ENCODE measurements around the gene NOC2L.

The NOC2L gene

GRCh38 chr1:975365-975764 lies 16.3 kb upstream of the NOC2L start:
- Histone ChIP-seq H3K27me3 (replicated peaks) (peaks cover 4% of the 10 kb centered on the region), H3K4me3 (ENCODE audit: low read depth, low read length) (no peak overlapping the region), H3K27ac (no peak overlapping the region), H3K36me3 (replicated peaks) (no peaks in the 10 kb centered on the region)
- no peak for TF ChIP-seq CTCF (IDR thresholded peaks at IDR 0.05; ENCODE audit: low read depth, low read length, missing control alignments)
- DNase-seq, result no peak
- in situ Hi-C loops (cut with HindIII; ENCODE audit: low pct_ligation_motif_present, low sequenced_read_pairs), result no loop called here

DNA sequence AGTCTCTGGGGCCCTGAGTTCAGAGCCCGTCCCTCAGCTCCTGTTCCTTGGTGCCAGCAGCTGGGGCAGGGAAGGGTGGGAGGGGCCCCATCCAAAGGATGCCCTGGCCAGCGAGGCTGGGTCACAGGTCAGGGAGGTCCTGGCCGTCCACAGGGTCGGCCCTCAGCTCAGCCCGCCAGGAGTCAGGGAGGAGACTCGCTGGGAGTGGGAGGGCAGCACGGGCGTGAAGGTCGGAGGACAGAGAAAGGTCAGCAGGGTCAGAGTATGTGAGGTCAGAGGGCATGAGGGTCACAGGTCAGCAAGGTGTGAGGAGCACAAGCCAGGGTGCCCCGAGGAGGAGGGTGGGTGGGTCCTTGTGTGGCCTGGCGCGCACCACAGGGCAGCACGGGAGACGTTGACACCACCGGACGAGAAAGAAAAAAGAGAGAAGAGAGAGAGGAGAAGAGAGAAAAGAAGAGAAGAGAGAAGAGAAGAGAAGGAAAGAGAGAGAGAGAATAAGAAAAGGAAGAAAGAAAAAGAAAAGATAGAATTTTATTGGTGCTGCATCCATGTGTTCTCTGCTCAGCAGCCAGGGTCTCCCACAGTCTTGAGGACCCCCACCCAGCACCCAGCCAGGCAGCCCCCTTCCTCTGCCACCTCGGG lies 15.8 kb upstream of the NOC2L start:
- Histone ChIP-seq H3K36me3 (replicated peaks) (no peaks in the 10 kb centered on the region), H3K4me3 (ENCODE audit: low read depth, low read length) (no peak overlapping the region), H3K27ac (no peak overlapping the region), H3K27me3 (replicated peaks) (peaks cover 4% of the 10 kb centered on the region)
- no peak for DNase-seq
- in situ Hi-C loops (cut with HindIII; ENCODE audit: low pct_ligation_motif_present, low sequenced_read_pairs), result no loop called here
- no peak for TF ChIP-seq CTCF (IDR thresholded peaks at IDR 0.05; ENCODE audit: low read depth, low read length, missing control alignments)

- Histone ChIP-seq H3K27ac (no peak overlapping the region), H3K36me3 (replicated peaks) (no peaks in the 10 kb centered on the region), H3K4me3 (ENCODE audit: low read depth, low read length) (no peak overlapping the region), H3K27me3 (replicated peaks) (peaks cover 4% of the 10 kb centered on the region)
- in situ Hi-C loops (cut with HindIII; ENCODE audit: low pct_ligation_motif_present, low sequenced_read_pairs), result no loop called here
- TF ChIP-seq CTCF (IDR thresholded peaks at IDR 0.05; ENCODE audit: low read depth, low read length, missing control alignments), result no peak
- no peak for DNase-seq
These were observed 15.2 kb upstream of the NOC2L start for GRCh38 chr1:974293-974640.

DNA sequence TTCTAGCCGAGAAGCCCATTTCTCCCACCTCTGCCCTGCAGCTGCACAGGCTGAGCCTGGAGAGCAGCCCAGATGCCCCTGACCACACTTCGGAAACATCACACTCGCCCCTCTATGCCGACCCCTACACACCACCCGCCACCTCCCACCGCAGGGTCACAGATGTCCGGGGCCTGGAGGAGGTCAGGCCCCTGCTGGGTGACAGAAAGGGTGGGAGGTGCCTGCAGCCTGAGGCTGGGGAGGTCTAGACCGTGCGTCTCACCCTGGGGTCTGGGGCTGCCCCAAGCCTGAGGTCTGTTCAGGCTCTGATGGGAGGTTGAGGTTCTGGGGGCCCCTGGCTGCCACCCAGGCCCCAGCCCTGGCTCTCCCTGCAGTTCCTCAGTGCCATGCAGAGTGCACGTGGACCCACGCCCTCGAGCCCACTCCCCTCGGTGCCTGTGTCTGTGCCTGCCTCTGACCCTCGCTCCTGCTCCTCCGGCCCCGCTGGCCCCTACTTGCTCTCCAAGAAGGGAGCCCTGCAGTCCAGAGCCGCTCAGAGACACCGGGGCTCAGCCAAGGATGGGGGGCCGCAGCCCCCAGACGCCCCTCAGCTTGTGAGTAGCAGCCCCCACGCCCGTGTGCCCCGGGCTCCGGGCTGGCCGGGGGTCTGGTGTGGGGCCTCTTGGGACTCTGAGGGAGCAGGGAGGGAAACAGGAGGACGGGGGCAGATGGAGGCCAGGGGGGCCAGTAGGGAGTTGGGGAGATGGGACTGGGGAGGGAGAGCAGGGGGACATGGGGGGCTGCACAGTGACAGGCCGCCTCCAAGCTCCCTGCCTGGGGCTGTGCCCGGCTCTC lies 14.6 kb upstream of the NOC2L start:
- in situ Hi-C loops (cut with HindIII; ENCODE audit: low pct_ligation_motif_present, low sequenced_read_pairs), result no loop called here
- Histone ChIP-seq H3K27me3 (replicated peaks) (peaks cover 4% of the 10 kb centered on the region), H3K36me3 (replicated peaks) (no peaks in the 10 kb centered on the region), H3K27ac (no peak overlapping the region), H3K4me3 (ENCODE audit: low read depth, low read length) (no peak overlapping the region)
- DNase-seq, result no peak
- TF ChIP-seq CTCF (IDR thresholded peaks at IDR 0.05; ENCODE audit: low read depth, low read length, missing control alignments), result no peak

GRCh38 chr1:972726-973458 lies 13.8 kb upstream of the NOC2L start:
- TF ChIP-seq CTCF (IDR thresholded peaks at IDR 0.05; ENCODE audit: low read depth, low read length, missing control alignments), result no peak
- Histone ChIP-seq H3K4me3 (ENCODE audit: low read depth, low read length) (no peak overlapping the region), H3K27ac (no peak overlapping the region), H3K36me3 (replicated peaks) (no peaks in the 10 kb centered on the region), H3K27me3 (replicated peaks) (peaks cover 4% of the 10 kb centered on the region)
- no peak for DNase-seq
- in situ Hi-C loops (cut with HindIII; ENCODE audit: low pct_ligation_motif_present, low sequenced_read_pairs), result no loop called here

Measured in brain microvascular endothelial cell (primary cell).